K562 (cell line): ENCODE results near the gene PPP1R12B. TPM values are rescaled to one million over a fixed set of nuclear protein-coding genes. Genes with fewer than 3 reads are reported as not detected.

Experiments used
- ATAC-seq: fragments of 200-7000 bp; cut with Tn5 transposase; 3 replicates; pipeline ENCODE4 v1.9.1; 2020; ENCODE audit warnings: moderate library complexity
- BruUV-seq: library from RNA; stranded (reverse); fragments of 400-500 nt; replicated peaks from 2 replicates; lab custom pipeline; 2021; lab: Mats Ljungman, UMichigan
- CTCF ChIA-PET: fragments of 300-600 bp; formaldehyde crosslinking; extraction: SDS; loops from one replicate; lab custom pipeline; 2021; ENCODE audit warnings: low intra/inter-chr PET ratio; lab: Yijun Ruan, JAX
- POLR2A ChIA-PET: fragments of 300-600, 350-650 bp; sonication (Branson Sonifier 250); formaldehyde crosslinking; extraction: SDS; loops from one replicate; lab custom pipeline; 2021; ENCODE audit warnings: antibody characterized with exemption, inconsistent platforms; lab: Yijun Ruan, JAX
- DNase-seq, 4 experiments: peaks; one replicate each; pipeline versions ENCODE4 v3.0.0 to v3.0.0-alpha.2; 2011 to 2018; ENCODE audit warnings: low spot score in 3 of 4, mixed read lengths in 3 of 4; ENCODE audit errors: extremely low read depth in 1 of 4
- FAIRE-seq: peaks from 2 replicates; lab custom pipeline; 2011; peaks lifted over from hg19 to GRCh38; lab: Jason Lieb, UNC
- H2AFZ ChIP-seq: 2 replicates; pipeline ENCODE4 v1.6.0; 2011; ENCODE audit warnings: low read depth, low read length, control low read depth, inconsistent platforms
- H3K27ac ChIP-seq: fragments of 200-600 bp; 3 replicates; pipeline ENCODE4 v1.8.0; 2011; ENCODE audit warnings: low read depth, mild to moderate bottlenecking, control low read depth, inconsistent platforms, low read length, moderate library complexity, mixed read lengths; ENCODE audit errors: extremely low read depth
- H3K27me3 ChIP-seq, 2 experiments: fragments of 300-600 bp in 1 of 2; 2 replicates in 1 of 2; 3 replicates in 1 of 2; pipeline versions ENCODE4 v1.6.0 to v1.8.0; 2011; ENCODE audit warnings: inconsistent platforms in 2 of 2, low read length in 2 of 2, mild to moderate bottlenecking in 1 of 2, mixed read lengths in 1 of 2, moderate library complexity in 1 of 2; ENCODE audit not compliant: control insufficient read depth in 2 of 2, insufficient read depth in 2 of 2
- H3K36me3 ChIP-seq: fragments of 300-600 bp; 3 replicates; pipeline ENCODE4 v1.8.0; 2011; ENCODE audit warnings: mild to moderate bottlenecking, low read length, inconsistent platforms; ENCODE audit not compliant: control insufficient read depth, insufficient read depth
- H3K4me1 ChIP-seq, 2 experiments: fragments of 200-600 bp in 1 of 2; replicated peaks in 1 of 2; 2 replicates in 1 of 2; 3 replicates in 1 of 2; pipeline versions ENCODE4 v1.5.1 to v1.8.0; 2011; ENCODE audit warnings: inconsistent platforms in 2 of 2, low read length in 2 of 2, mild to moderate bottlenecking in 1 of 2, mixed read lengths in 1 of 2, moderate library complexity in 1 of 2; ENCODE audit not compliant: control insufficient read depth in 2 of 2, insufficient read depth in 2 of 2
- H3K4me2 ChIP-seq: 2 replicates; pipeline ENCODE4 v1.6.1; 2011; ENCODE audit warnings: low read length, control low read depth, inconsistent platforms, mixed read lengths; ENCODE audit not compliant: insufficient read depth
- H3K4me3 ChIP-seq: fragments of 200-600 bp; sonication (generic), shearing (Covaris generic); 2 replicates; pipeline ENCODE4 v1.5.1; 2016; ENCODE audit warnings: control low read depth, inconsistent platforms
- H3K79me2 ChIP-seq: fragments of 200-600 bp; 3 replicates; pipeline ENCODE4 v1.8.0; 2011; ENCODE audit warnings: low read length, inconsistent platforms; ENCODE audit not compliant: control insufficient read depth, insufficient read depth
- H3K9ac ChIP-seq, 2 experiments: 2 replicates each; pipeline versions ENCODE4 v1.6.0 to v1.6.1; 2011; ENCODE audit warnings: low read depth in 2 of 2, low read length in 2 of 2, control low read depth in 1 of 2, inconsistent platforms in 1 of 2, mild to moderate bottlenecking in 1 of 2, mixed read lengths in 1 of 2; ENCODE audit not compliant: insufficient read depth in 1 of 2
- H3K9me1 ChIP-seq: one replicate; pipeline ENCODE4 v1.6.0; 2011; ENCODE audit warnings: inconsistent platforms, mild to moderate bottlenecking, low read length, moderate library complexity; ENCODE audit not compliant: control insufficient read depth, insufficient read depth
- H3K9me3 ChIP-seq: replicated peaks from 2 replicates; pipeline ENCODE4 v1.5.1; 2011; ENCODE audit warnings: low read depth, low read length, inconsistent platforms; ENCODE audit not compliant: control insufficient read depth, insufficient read depth
- H4K20me1 ChIP-seq: replicated peaks from 2 replicates; pipeline ENCODE4 v1.6.1; 2011; ENCODE audit warnings: low read length, inconsistent platforms, mixed read lengths; ENCODE audit not compliant: control insufficient read depth, insufficient read depth
- CCAR2 ChIP-seq: fragments of 200-400 bp; formaldehyde crosslinking; IDR thresholded peaks from 2 replicates; pipeline ENCODE4 v1.6.1; 2017; ENCODE audit warnings: mild to moderate bottlenecking, low read depth, low read length
- CCNT2 ChIP-seq: IDR thresholded peaks from 2 replicates; pipeline ENCODE4 v1.6.1; 2011; ENCODE audit warnings: borderline replicate concordance, low read depth, mild to moderate bottlenecking, moderate library complexity, mixed read lengths, low read length; ENCODE audit not compliant: insufficient read length; ENCODE audit errors: extremely low read depth
- KLF10 ChIP-seq: fragments of 250-450 bp; sonication (Bioruptor Pico); IDR thresholded peaks from 2 replicates; pipeline ENCODE4 v1.6.1; 2021; ENCODE audit warnings: matching md5 sums
- MED1 ChIP-seq: sonication (generic); formaldehyde crosslinking; IDR thresholded peaks from 2 replicates; pipeline ENCODE4 v1.8.1; 2023; ENCODE audit warnings: missing genetic modification reagents, borderline replicate concordance
- NCOA2 ChIP-seq, 2 experiments: fragments of 450-650 bp; IDR thresholded peaks; 2 replicates each; pipeline ENCODE4 v1.6.1; 2018; ENCODE audit warnings: mild to moderate bottlenecking in 2 of 2, moderate library complexity in 1 of 2; ENCODE audit not compliant: partially characterized antibody in 2 of 2
- NONO ChIP-seq, 2 experiments: fragments of 200-400 bp in 1 of 2; fragments of 450-650 bp in 1 of 2; formaldehyde crosslinking in 1 of 2; IDR thresholded peaks; 2 replicates each; pipeline ENCODE4 v1.6.1; 2017; ENCODE audit warnings: low read depth in 2 of 2, mild to moderate bottlenecking in 2 of 2, moderate library complexity in 2 of 2, low read length in 1 of 2
- RFX1 ChIP-seq: fragments of 450-650 bp; IDR thresholded peaks from 2 replicates; pipeline ENCODE4 v1.6.1; 2016; ENCODE audit warnings: mild to moderate bottlenecking, moderate library complexity
- SETDB1 ChIP-seq: IDR thresholded peaks from one replicate; pipeline ENCODE4 v1.6.1; 2012; ENCODE audit warnings: low read length, control low read depth, inconsistent platforms
- SPI1 ChIP-seq: IDR thresholded peaks from 2 replicates; pipeline ENCODE4 v1.6.1; 2011; ENCODE audit warnings: low read depth, low read length, control low read depth, borderline replicate concordance
- ZBTB17 ChIP-seq: fragments of 450-650 bp; formaldehyde crosslinking; IDR thresholded peaks from 2 replicates; pipeline ENCODE4 v1.4.0; 2020; ENCODE audit warnings: mild to moderate bottlenecking
- ZNF445 ChIP-seq: fragments of 250-450 bp; sonication (Bioruptor Pico); IDR thresholded peaks from 2 replicates; pipeline ENCODE4 v1.4.0; 2020; ENCODE audit warnings: low read depth, mild to moderate bottlenecking, moderate library complexity
- WGBS: fragments of 100-300 bp; shearing (Covaris generic); methylation state at CpG from one replicate; pipeline ENCODE4 v1.1.6; 2016; ENCODE audit warnings: low coverage, mixed read lengths; ENCODE audit not compliant: insufficient coverage; ENCODE audit errors: missing lambda C conversion rate; 5-methylcytosine and 5-hydroxymethylcytosine counted together
- in situ Hi-C: fragments of 300-500 bp; cut with MboI; formaldehyde crosslinking; loops from 4 replicates; pipeline ENCODE4 v1.15.0; 2018; ENCODE audit warnings: inconsistent platforms, mixed read lengths
- intact Hi-C: fragments of 100-400 bp; cut with micrococcal nuclease; formaldehyde crosslinking; loops from 2 replicates; pipeline ENCODE4 v1.14.2; 2022
- polyA plus RNA-seq, 8 experiments: library from polyadenylated mRNA; depleted of rRNA in 4 of 8; stranded (reverse) in 5 of 8; unstranded in 3 of 8; fragments of >200 nt; fragmentation: Nextera tagmentation in 2 of 8; fragmentation: Illumina TruSeq in 1 of 8; extraction: Ambion mirVana in 2 of 8; extraction: Trizol in 1 of 8; gene quantifications; 2 replicates each; pipeline versions ENCODE4 v1.2.1 to v1.2.3, GENCODE V29; 2011 to 2014; ENCODE audit warnings: inconsistent platforms in 1 of 8, missing spikeins in 1 of 8
- total RNA-seq, 7 experiments: library from RNA; depleted of rRNA in 6 of 7; stranded (reverse); fragments of >200 nt in 6 of 7; fragmentation: Illumina TruSeq in 2 of 7; extraction: Trizol in 2 of 7; gene quantifications; 2 replicates each; pipeline versions ENCODE4 v1.2.1 to v1.2.3, GENCODE V29; 2011 to 2021; ENCODE audit warnings: low replicate concordance in 1 of 7
- TF ChIP-seq, protein P1 (sequence below): fragments of 450-650 bp; formaldehyde crosslinking; conservative IDR thresholded peaks from 2 replicates; pipeline ENCODE4 v1.4.0; 2022; ENCODE audit warnings: mild to moderate bottlenecking, missing genetic modification characterization
- TF ChIP-seq, protein P2 (sequence below): fragments of 450-650 bp; IDR thresholded peaks from 2 replicates; pipeline ENCODE4 v1.7.0; 2016; ENCODE audit warnings: borderline replicate concordance
- TF ChIP-seq, protein P3 (sequence below): fragments of 250-450 bp; sonication (Bioruptor Pico); IDR thresholded peaks from 2 replicates; pipeline ENCODE4 v1.9.0; 2021; ENCODE audit warnings: mild to moderate bottlenecking, inconsistent platforms

The PPP1R12B gene
- total and polyA plus RNA-seq, 9 of the 15 experiments (the other 6 are each of a cell fraction or from before 2014, with no cell fraction given) = 0.73 to 16.9 (median 13.6) TPM

DNA sequence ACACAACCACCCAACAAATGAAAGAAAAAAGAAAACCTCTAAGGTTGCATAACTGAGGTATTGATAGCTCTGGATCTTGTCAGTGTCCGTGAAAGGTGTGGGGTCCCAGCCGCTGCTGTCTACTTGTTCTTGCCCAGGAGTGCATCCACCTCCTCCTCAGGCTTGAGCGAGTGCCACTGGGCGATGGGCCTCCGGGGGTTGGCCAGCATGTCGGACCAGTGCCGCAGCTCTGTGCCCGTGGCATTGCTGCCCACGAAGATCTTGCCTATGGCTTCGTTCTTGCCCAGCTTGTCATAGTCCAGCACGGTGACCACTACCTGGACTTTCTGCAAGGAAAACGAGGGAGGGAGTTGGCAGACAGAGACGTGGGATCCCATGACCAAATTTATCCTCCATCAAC lies 248.1 kb downstream of the PPP1R12B start:
- ChIA-PET POLR2A (interaction anchor here (3.6 kb wide), 1 partner anchor 10 kb away, joined by 13 read pairs; no protein-coding TSS in a partner anchor), CTCF (interaction anchor here (0.6 kb wide), 2 partner anchors 144 to 439 kb away, joined by 3 to 6 read pairs; no protein-coding TSS in a partner anchor)
- TF ChIP-seq ZNF445 (CRISPR knock-in tag) = no peak
- TF ChIP-seq MED1 = no peak
- no peak for TF ChIP-seq ZBTB17
- TF ChIP-seq, protein P1, sequence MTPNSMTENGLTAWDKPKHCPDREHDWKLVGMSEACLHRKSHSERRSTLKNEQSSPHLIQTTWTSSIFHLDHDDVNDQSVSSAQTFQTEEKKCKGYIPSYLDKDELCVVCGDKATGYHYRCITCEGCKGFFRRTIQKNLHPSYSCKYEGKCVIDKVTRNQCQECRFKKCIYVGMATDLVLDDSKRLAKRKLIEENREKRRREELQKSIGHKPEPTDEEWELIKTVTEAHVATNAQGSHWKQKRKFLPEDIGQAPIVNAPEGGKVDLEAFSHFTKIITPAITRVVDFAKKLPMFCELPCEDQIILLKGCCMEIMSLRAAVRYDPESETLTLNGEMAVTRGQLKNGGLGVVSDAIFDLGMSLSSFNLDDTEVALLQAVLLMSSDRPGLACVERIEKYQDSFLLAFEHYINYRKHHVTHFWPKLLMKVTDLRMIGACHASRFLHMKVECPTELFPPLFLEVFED (CRISPR knock-in tag) = no peak
- TF ChIP-seq, protein P2, sequence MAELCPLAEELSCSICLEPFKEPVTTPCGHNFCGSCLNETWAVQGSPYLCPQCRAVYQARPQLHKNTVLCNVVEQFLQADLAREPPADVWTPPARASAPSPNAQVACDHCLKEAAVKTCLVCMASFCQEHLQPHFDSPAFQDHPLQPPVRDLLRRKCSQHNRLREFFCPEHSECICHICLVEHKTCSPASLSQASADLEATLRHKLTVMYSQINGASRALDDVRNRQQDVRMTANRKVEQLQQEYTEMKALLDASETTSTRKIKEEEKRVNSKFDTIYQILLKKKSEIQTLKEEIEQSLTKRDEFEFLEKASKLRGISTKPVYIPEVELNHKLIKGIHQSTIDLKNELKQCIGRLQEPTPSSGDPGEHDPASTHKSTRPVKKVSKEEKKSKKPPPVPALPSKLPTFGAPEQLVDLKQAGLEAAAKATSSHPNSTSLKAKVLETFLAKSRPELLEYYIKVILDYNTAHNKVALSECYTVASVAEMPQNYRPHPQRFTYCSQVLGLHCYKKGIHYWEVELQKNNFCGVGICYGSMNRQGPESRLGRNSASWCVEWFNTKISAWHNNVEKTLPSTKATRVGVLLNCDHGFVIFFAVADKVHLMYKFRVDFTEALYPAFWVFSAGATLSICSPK = no peak
- no peak for TF ChIP-seq RFX1
- TF ChIP-seq, protein P3, sequence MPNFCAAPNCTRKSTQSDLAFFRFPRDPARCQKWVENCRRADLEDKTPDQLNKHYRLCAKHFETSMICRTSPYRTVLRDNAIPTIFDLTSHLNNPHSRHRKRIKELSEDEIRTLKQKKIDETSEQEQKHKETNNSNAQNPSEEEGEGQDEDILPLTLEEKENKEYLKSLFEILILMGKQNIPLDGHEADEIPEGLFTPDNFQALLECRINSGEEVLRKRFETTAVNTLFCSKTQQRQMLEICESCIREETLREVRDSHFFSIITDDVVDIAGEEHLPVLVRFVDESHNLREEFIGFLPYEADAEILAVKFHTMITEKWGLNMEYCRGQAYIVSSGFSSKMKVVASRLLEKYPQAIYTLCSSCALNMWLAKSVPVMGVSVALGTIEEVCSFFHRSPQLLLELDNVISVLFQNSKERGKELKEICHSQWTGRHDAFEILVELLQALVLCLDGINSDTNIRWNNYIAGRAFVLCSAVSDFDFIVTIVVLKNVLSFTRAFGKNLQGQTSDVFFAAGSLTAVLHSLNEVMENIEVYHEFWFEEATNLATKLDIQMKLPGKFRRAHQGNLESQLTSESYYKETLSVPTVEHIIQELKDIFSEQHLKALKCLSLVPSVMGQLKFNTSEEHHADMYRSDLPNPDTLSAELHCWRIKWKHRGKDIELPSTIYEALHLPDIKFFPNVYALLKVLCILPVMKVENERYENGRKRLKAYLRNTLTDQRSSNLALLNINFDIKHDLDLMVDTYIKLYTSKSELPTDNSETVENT = no peak
- no peak for TF ChIP-seq SETDB1
- TF ChIP-seq CCAR2 = no peak
- TF ChIP-seq CCNT2 = no peak
- TF ChIP-seq SPI1 = no peak
- no peak for TF ChIP-seq KLF10
- no peak for TF ChIP-seq NCOA2 (IDR thresholded peaks at IDR 0.05; ENCODE audit: partially characterized antibody in 2 of 2)
- no peak for TF ChIP-seq NONO (IDR thresholded peaks at IDR 0.05; ENCODE audit: low read depth in 2 of 2, low read length in 1 of 2)
- no peak overlapping the region for H3K27ac ChIP-seq
- H2AFZ ChIP-seq = no peak overlapping the region
- H3K4me2 ChIP-seq = no peak overlapping the region
- H3K9me1 ChIP-seq = no peaks in the 10 kb centered on the region
- 8% methylated on average over 13 of the region's 13 CpGs for WGBS
- H3K79me2 ChIP-seq = no peaks in the 10 kb centered on the region
- DNase-seq (no peak), FAIRE-seq (no peak), ATAC-seq (no peak)
- H3K36me3 ChIP-seq = no peaks in the 10 kb centered on the region
- BruUV-seq = no TSS peak
- no peaks in the 10 kb centered on the region for H3K4me1 ChIP-seq
- no peak overlapping the region for H3K4me3 ChIP-seq
- in situ Hi-C loops (no loop called here), intact Hi-C loops (no loop called here)
- no peaks in the 10 kb centered on the region for H3K9me3 ChIP-seq
- peaks cover 2 to 31% of the 10 kb centered on the region in 2 experiments; a peak in 3 of 5 replicates for H3K27me3 ChIP-seq
- no peak overlapping the region for H3K9ac ChIP-seq
- peaks cover 14% of the 10 kb centered on the region for H4K20me1 ChIP-seq
